HepG2 (cell line): ENCODE measurements around the gene CLEC18C. TPM values are rescaled to one million over a fixed set of nuclear protein-coding genes. Genes with fewer than 3 reads are reported as not detected.

Source experiments
- ATF7-NPFF ChIP-seq: sonication (generic); formaldehyde crosslinking; IDR thresholded peaks from 2 replicates; pipeline ENCODE4 v1.8.1; 2023; ENCODE audit warnings: mild to moderate bottlenecking, low read depth, missing genetic modification reagents, moderate library complexity
- EED ChIP-seq: sonication (generic); formaldehyde crosslinking; IDR thresholded peaks from 2 replicates; pipeline ENCODE4 v1.5.0; 2020; ENCODE audit warnings: mild to moderate bottlenecking, missing genetic modification reagents
- EZH2 ChIP-seq: conservative IDR thresholded peaks from 2 replicates; pipeline ENCODE4 v1.6.1; 2012; ENCODE audit warnings: mild to moderate bottlenecking, low read depth, low read length, moderate library complexity
- FOSL1 ChIP-seq: sonication (generic); formaldehyde crosslinking; IDR thresholded peaks from 2 replicates; pipeline ENCODE4 v1.9.0; 2021; ENCODE audit warnings: missing genetic modification reagents, borderline replicate concordance
- FOXA1 ChIP-seq, 2 experiments: fragments of 450-650 bp in 1 of 2; sonication (generic) in 1 of 2; formaldehyde crosslinking in 1 of 2; IDR thresholded peaks; 2 replicates each; pipeline versions ENCODE4 v1.4.0 to v1.6.1; 2016 to 2020; ENCODE audit warnings: missing genetic modification reagents in 1 of 2
- FOXP1 ChIP-seq, 2 experiments: fragments of 450-650 bp in 1 of 2; IDR thresholded peaks; 2 replicates each; pipeline ENCODE4 v1.6.1; 2017 to 2018; ENCODE audit warnings: antibody characterized with exemption in 1 of 2
- GATAD1 ChIP-seq: IDR thresholded peaks from 2 replicates; pipeline ENCODE4 v1.6.1; 2016; ENCODE audit warnings: missing genetic modification reagents, missing compliant biosample characterization
- GTF2F1 ChIP-seq: fragments of 150-350 bp; IDR thresholded peaks from 2 replicates; pipeline ENCODE4 v1.6.1; 2014; ENCODE audit warnings: low read length
- HOXA3 ChIP-seq: sonication (generic); formaldehyde crosslinking; IDR thresholded peaks from 2 replicates; pipeline ENCODE4 v1.5.0; 2020; ENCODE audit warnings: missing genetic modification reagents
- JDP2 ChIP-seq: sonication (generic); formaldehyde crosslinking; IDR thresholded peaks from 2 replicates; pipeline ENCODE4 v1.8.1; 2022; ENCODE audit warnings: missing genetic modification reagents, borderline replicate concordance
- NFAT5 ChIP-seq: sonication (generic); formaldehyde crosslinking; IDR thresholded peaks from 2 replicates; pipeline ENCODE4 v1.4.0; 2020; ENCODE audit warnings: missing genetic modification reagents
- PBX2 ChIP-seq: IDR thresholded peaks from 2 replicates; pipeline ENCODE4 v1.6.1; 2016; ENCODE audit warnings: control low read depth
- RARA ChIP-seq: IDR thresholded peaks from 2 replicates; pipeline ENCODE4 v1.6.1; 2016; ENCODE audit warnings: missing genetic modification reagents, missing compliant biosample characterization
- SPEN ChIP-seq: sonication (generic); formaldehyde crosslinking; IDR thresholded peaks from 2 replicates; pipeline ENCODE4 v1.5.1; 2020; ENCODE audit warnings: low read depth, mild to moderate bottlenecking, missing genetic modification reagents
- TERF1 ChIP-seq: sonication (generic); formaldehyde crosslinking; IDR thresholded peaks from 2 replicates; pipeline ENCODE4 v1.8.0; 2022; ENCODE audit warnings: mild to moderate bottlenecking, missing genetic modification reagents, moderate library complexity
- TRIM24 ChIP-seq: sonication (generic); formaldehyde crosslinking; IDR thresholded peaks from 2 replicates; pipeline ENCODE4 v1.8.0; 2022; ENCODE audit warnings: mild to moderate bottlenecking, missing genetic modification reagents
- ZBTB3 ChIP-seq: sonication (generic); formaldehyde crosslinking; IDR thresholded peaks from 2 replicates; pipeline ENCODE4 v1.4.0; 2020; ENCODE audit warnings: low read depth, mild to moderate bottlenecking, moderate library complexity, missing genetic modification reagents, borderline replicate concordance
- ZEB1 ChIP-seq: IDR thresholded peaks from 2 replicates; pipeline ENCODE4 v1.6.1; 2012; ENCODE audit warnings: mild to moderate bottlenecking, low read depth, inconsistent platforms; ENCODE audit not compliant: insufficient replicate concordance
- ZNF24 ChIP-seq: fragments of 450-650 bp; IDR thresholded peaks from 2 replicates; pipeline ENCODE4 v1.6.1; 2017; ENCODE audit warnings: antibody characterized with exemption, mild to moderate bottlenecking
- ZNF337 ChIP-seq: sonication (generic); formaldehyde crosslinking; IDR thresholded peaks from 2 replicates; pipeline ENCODE4 v1.5.1; 2020; ENCODE audit warnings: missing genetic modification reagents, low read depth, mild to moderate bottlenecking, borderline replicate concordance
- ZNF451 ChIP-seq: sonication (generic); formaldehyde crosslinking; IDR thresholded peaks from 2 replicates; pipeline ENCODE4 v1.5.0; 2020; ENCODE audit warnings: mild to moderate bottlenecking, missing genetic modification reagents
- ZNF530 ChIP-seq: sonication (generic); formaldehyde crosslinking; IDR thresholded peaks from 2 replicates; pipeline ENCODE4 v1.5.0; 2020; ENCODE audit warnings: low read depth, mild to moderate bottlenecking, missing genetic modification reagents
- ZNF652 ChIP-seq: IDR thresholded peaks from 2 replicates; pipeline ENCODE4 v1.6.1; 2016; ENCODE audit warnings: low read depth, borderline replicate concordance
- ZNF766 ChIP-seq: sonication (generic); formaldehyde crosslinking; IDR thresholded peaks from 2 replicates; pipeline ENCODE4 v1.5.0; 2020; ENCODE audit warnings: missing genetic modification reagents, borderline replicate concordance
- ZNF788 ChIP-seq: sonication (generic); formaldehyde crosslinking; IDR thresholded peaks from 2 replicates; pipeline ENCODE4 v1.5.0; 2020; ENCODE audit warnings: mild to moderate bottlenecking, missing genetic modification reagents, borderline replicate concordance
- polyA plus RNA-seq, 8 experiments: library from polyadenylated mRNA; depleted of rRNA in 3 of 8; stranded (reverse) in 7 of 8; unstranded in 1 of 8; fragments of >200 nt; fragmentation: Illumina TruSeq in 4 of 8; extraction: Trizol in 4 of 8; gene quantifications; 2 replicates each; pipeline versions ENCODE4 v1.2.1 to v1.2.3, GENCODE V29; 2011 to 2016; ENCODE audit warnings: low read depth in 4 of 8, missing spikeins in 1 of 8, mixed read lengths in 1 of 8; ENCODE audit not compliant: insufficient read depth in 1 of 8
- total RNA-seq, 5 experiments: library from RNA; depleted of rRNA; stranded (reverse); fragments of >200 nt; fragmentation: Illumina TruSeq; extraction: Trizol; gene quantifications; 2 replicates each; pipeline ENCODE4 v1.2.3, GENCODE V29; 2016; ENCODE audit warnings: low read depth in 1 of 5

CLEC18C gene
- total and polyA plus RNA-seq, 2 of the 13 experiments (the other 11 are each of a cell fraction or from before 2014, with no cell fraction given): 0.15 to 0.29 TPM

GRCh38 chr16:70162041-70162451 lies 11.5 kb upstream of the CLEC18C start (continued):
- TF ChIP-seq ZNF652 (CRISPR knock-in tag) (peak; percentile 97), ZNF530 (CRISPR knock-in tag) (no peak), TERF1 (no peak), EED (no peak), TRIM24 (CRISPR knock-in tag) (no peak), SPEN (CRISPR knock-in tag) (no peak), RARA (CRISPR knock-in tag) (0 out of 2 replicates have a peak, but pooled peaks have one; percentile 20), HOXA3 (CRISPR knock-in tag) (no peak), NFAT5 (CRISPR knock-in tag) (no peak), JDP2 (CRISPR knock-in tag) (no peak), GATAD1 (CRISPR knock-in tag) (no peak), FOXA1 (IDR thresholded peaks at IDR 0.05) (no peak), FOXA1 (CRISPR knock-in tag; IDR thresholded peaks at IDR 0.05) (peak; percentile 39; the same call in 1 of the 2 replicates), GTF2F1 (no peak), ZEB1 (no peak), FOSL1 (CRISPR knock-in tag) (peak; percentile 67), ZNF451 (CRISPR knock-in tag) (no peak), PBX2 (CRISPR knock-in tag) (no peak), ZNF766 (no peak), ZNF337 (no peak), FOXP1 (IDR thresholded peaks at IDR 0.05) (no peak), FOXP1 (CRISPR knock-in tag; IDR thresholded peaks at IDR 0.05) (no peak), ZNF788 (CRISPR knock-in tag) (no peak), ZNF24 (no peak), ATF7-NPFF (no peak), ZBTB3 (no peak), EZH2 (no peak)
